K562 (cell line): ENCODE data around the gene CUX1. TPM values are rescaled to one million over a fixed set of nuclear protein-coding genes. Genes with fewer than 3 reads are reported as not detected.

ENCODE experiments used
- BRD4 ChIP-seq: fragments of 200-600 bp; sonication (generic); IDR thresholded peaks from 2 replicates; pipeline ENCODE4 v1.6.1; 2017; ENCODE audit warnings: inconsistent platforms
- ETV6 ChIP-seq, 3 experiments: fragments of 150-350 bp in 1 of 3; sonication (generic) in 1 of 3; formaldehyde crosslinking in 1 of 3; IDR thresholded peaks; 2 replicates each; pipeline versions ENCODE4 v1.6.1 to v1.8.0; 2014 to 2022; ENCODE audit warnings: borderline replicate concordance in 2 of 3, low read depth in 2 of 3, antibody characterized with exemption in 1 of 3, low read length in 1 of 3, mild to moderate bottlenecking in 1 of 3, missing genetic modification reagents in 1 of 3
- POLR2AphosphoS2 ChIP-seq: IDR thresholded peaks from 2 replicates; pipeline ENCODE4 v1.6.1; 2012; ENCODE audit warnings: low read length, improper control_type of control experiment
- SIRT6 ChIP-seq: IDR thresholded peaks from one replicate; pipeline ENCODE4 v1.6.1; 2012; ENCODE audit warnings: low read depth, mild to moderate bottlenecking, control low read depth, inconsistent platforms, low read length, moderate library complexity
- TAF15 ChIP-seq: fragments of 200-400 bp; formaldehyde crosslinking; IDR thresholded peaks from 2 replicates; pipeline ENCODE4 v1.6.1; 2017; ENCODE audit warnings: mild to moderate bottlenecking, low read depth, low read length, moderate library complexity
- ZBTB7A ChIP-seq: IDR thresholded peaks from 2 replicates; pipeline ENCODE4 v1.6.1; 2011; ENCODE audit warnings: low read depth, mild to moderate bottlenecking, low read length, moderate library complexity, borderline replicate concordance; ENCODE audit not compliant: control insufficient read depth
- polyA plus RNA-seq, 8 experiments: library from polyadenylated mRNA; depleted of rRNA in 4 of 8; stranded (reverse) in 5 of 8; unstranded in 3 of 8; fragments of >200 nt; fragmentation: Nextera tagmentation in 2 of 8; fragmentation: Illumina TruSeq in 1 of 8; extraction: Ambion mirVana in 2 of 8; extraction: Trizol in 1 of 8; gene quantifications; 2 replicates each; pipeline versions ENCODE4 v1.2.1 to v1.2.3, GENCODE V29; 2011 to 2014; ENCODE audit warnings: inconsistent platforms in 1 of 8, missing spikeins in 1 of 8
- total RNA-seq, 7 experiments: library from RNA; depleted of rRNA in 6 of 7; stranded (reverse); fragments of >200 nt in 6 of 7; fragmentation: Illumina TruSeq in 2 of 7; extraction: Trizol in 2 of 7; gene quantifications; 2 replicates each; pipeline versions ENCODE4 v1.2.1 to v1.2.3, GENCODE V29; 2011 to 2021; ENCODE audit warnings: low replicate concordance in 1 of 7
- TF ChIP-seq, protein P1 (sequence below): fragments of 450-650 bp; IDR thresholded peaks from 2 replicates; pipeline ENCODE4 v1.6.1; 2017; ENCODE audit warnings: antibody characterized with exemption, mild to moderate bottlenecking
- TF ChIP-seq, protein P2 (sequence below): fragments of 450-650 bp; IDR thresholded peaks from 2 replicates; pipeline ENCODE4 v1.6.1; 2018; ENCODE audit warnings: mild to moderate bottlenecking, low read depth; ENCODE audit not compliant: partially characterized antibody
- TF ChIP-seq, protein P3 (sequence below), 2 experiments: fragments of 450-650 bp; formaldehyde crosslinking in 1 of 2; IDR thresholded peaks; 2 replicates each; pipeline versions ENCODE4 v1.4.0 to v1.6.1; 2014 to 2020; ENCODE audit warnings: mild to moderate bottlenecking in 2 of 2, borderline replicate concordance in 1 of 2, low read depth in 1 of 2

The CUX1 gene
- total and polyA plus RNA-seq, 9 of the 15 experiments (the other 6 are each of a cell fraction or from before 2014, with no cell fraction given): 3.6 to 55.3 (median 25.2) TPM

DNA sequence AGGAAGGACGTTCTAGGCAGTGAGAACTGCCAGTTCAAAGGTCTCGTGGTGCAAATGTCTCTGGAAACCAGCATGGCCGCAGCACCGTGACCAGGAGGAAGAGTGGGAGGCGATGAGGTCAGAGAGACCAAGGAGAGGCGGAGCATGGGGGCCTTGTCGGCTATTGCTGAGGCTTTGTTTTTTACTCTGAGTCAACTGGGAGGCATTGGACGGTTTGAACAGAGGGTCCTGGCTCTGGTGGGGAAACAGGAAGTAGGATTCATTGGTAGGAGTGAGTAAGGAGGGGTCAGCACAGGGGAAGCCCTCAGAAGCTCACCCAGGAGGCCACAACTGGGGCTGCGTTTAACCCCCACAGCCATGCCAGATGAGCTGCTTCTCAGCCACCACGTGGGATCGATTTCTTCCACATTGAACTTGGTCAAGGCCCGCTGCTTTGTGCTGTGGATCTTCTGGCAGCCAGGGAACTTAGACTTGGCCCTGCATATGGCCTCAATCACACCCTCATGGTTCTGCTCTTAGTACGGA lies 447.0 kb downstream of the CUX1 start (continued):
- TF ChIP-seq, protein P1, sequence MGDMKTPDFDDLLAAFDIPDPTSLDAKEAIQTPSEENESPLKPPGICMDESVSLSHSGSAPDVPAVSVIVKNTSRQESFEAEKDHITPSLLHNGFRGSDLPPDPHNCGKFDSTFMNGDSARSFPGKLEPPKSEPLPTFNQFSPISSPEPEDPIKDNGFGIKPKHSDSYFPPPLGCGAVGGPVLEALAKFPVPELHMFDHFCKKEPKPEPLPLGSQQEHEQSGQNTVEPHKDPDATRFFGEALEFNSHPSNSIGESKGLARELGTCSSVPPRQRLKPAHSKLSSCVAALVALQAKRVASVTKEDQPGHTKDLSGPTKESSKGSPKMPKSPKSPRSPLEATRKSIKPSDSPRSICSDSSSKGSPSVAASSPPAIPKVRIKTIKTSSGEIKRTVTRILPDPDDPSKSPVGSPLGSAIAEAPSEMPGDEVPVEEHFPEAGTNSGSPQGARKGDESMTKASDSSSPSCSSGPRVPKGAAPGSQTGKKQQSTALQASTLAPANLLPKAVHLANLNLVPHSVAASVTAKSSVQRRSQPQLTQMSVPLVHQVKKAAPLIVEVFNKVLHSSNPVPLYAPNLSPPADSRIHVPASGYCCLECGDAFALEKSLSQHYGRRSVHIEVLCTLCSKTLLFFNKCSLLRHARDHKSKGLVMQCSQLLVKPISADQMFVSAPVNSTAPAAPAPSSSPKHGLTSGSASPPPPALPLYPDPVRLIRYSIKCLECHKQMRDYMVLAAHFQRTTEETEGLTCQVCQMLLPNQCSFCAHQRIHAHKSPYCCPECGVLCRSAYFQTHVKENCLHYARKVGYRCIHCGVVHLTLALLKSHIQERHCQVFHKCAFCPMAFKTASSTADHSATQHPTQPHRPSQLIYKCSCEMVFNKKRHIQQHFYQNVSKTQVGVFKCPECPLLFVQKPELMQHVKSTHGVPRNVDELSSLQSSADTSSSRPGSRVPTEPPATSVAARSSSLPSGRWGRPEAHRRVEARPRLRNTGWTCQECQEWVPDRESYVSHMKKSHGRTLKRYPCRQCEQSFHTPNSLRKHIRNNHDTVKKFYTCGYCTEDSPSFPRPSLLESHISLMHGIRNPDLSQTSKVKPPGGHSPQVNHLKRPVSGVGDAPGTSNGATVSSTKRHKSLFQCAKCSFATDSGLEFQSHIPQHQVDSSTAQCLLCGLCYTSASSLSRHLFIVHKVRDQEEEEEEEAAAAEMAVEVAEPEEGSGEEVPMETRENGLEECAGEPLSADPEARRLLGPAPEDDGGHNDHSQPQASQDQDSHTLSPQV: peak; percentile 87
- no peak for TF ChIP-seq ETV6 (IDR thresholded peaks at IDR 0.05; ENCODE audit: borderline replicate concordance in 1 of 2, low read depth in 2 of 2, low read length in 1 of 2)
- TF ChIP-seq ETV6 (CRISPR knock-in tag; IDR thresholded peaks at IDR 0.05; ENCODE audit: borderline replicate concordance): no peak
- TF ChIP-seq TAF15: no peak
- TF ChIP-seq ZBTB7A: peak; percentile 70; the same call in 1 of the 2 replicates
- TF ChIP-seq, protein P2, sequence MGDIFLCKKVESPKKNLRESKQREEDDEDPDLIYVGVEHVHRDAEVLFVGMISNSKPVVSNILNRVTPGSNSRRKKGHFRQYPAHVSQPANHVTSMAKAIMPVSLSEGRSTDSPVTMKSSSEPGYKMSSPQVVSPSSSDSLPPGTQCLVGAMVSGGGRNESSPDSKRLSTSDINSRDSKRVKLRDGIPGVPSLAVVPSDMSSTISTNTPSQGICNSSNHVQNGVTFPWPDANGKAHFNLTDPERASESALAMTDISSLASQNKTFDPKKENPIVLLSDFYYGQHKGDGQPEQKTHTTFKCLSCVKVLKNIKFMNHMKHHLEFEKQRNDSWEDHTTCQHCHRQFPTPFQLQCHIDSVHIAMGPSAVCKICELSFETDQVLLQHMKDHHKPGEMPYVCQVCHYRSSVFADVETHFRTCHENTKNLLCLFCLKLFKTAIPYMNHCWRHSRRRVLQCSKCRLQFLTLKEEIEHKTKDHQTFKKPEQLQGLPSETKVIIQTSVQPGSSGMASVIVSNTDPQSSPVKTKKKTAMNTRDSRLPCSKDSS: no peak
- no peak for TF ChIP-seq BRD4
- TF ChIP-seq POLR2AphosphoS2: no peak
- TF ChIP-seq SIRT6: no peak
- TF ChIP-seq, protein P3, sequence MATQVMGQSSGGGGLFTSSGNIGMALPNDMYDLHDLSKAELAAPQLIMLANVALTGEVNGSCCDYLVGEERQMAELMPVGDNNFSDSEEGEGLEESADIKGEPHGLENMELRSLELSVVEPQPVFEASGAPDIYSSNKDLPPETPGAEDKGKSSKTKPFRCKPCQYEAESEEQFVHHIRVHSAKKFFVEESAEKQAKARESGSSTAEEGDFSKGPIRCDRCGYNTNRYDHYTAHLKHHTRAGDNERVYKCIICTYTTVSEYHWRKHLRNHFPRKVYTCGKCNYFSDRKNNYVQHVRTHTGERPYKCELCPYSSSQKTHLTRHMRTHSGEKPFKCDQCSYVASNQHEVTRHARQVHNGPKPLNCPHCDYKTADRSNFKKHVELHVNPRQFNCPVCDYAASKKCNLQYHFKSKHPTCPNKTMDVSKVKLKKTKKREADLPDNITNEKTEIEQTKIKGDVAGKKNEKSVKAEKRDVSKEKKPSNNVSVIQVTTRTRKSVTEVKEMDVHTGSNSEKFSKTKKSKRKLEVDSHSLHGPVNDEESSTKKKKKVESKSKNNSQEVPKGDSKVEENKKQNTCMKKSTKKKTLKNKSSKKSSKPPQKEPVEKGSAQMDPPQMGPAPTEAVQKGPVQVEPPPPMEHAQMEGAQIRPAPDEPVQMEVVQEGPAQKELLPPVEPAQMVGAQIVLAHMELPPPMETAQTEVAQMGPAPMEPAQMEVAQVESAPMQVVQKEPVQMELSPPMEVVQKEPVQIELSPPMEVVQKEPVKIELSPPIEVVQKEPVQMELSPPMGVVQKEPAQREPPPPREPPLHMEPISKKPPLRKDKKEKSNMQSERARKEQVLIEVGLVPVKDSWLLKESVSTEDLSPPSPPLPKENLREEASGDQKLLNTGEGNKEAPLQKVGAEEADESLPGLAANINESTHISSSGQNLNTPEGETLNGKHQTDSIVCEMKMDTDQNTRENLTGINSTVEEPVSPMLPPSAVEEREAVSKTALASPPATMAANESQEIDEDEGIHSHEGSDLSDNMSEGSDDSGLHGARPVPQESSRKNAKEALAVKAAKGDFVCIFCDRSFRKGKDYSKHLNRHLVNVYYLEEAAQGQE (IDR thresholded peaks at IDR 0.05; ENCODE audit: borderline replicate concordance): no peak
- TF ChIP-seq, protein P3 (CRISPR knock-in tag; IDR thresholded peaks at IDR 0.05; ENCODE audit: low read depth): no peak
